GM12875 (cell line): ENCODE measurements around the gene AK8.

ENCODE experiments used
- H3K4me3 ChIP-seq: one replicate; pipeline ENCODE4 v1.5.1; 2011; ENCODE audit warnings: low read depth, low read length, control low read depth
- CTCF ChIP-seq: IDR thresholded peaks from 2 replicates; pipeline ENCODE4 v1.5.1; 2011; ENCODE audit warnings: low read depth, mild to moderate bottlenecking, control low read depth, inconsistent platforms, low read length, moderate library complexity, borderline replicate concordance; ENCODE audit not compliant: insufficient read depth

Gene AK8

GRCh38 chr9:132837501-132838286 lies 40.4 kb downstream of the AK8 start:
- no peak overlapping the region for H3K4me3 ChIP-seq
- no peak for TF ChIP-seq CTCF

GRCh38 chr9:132834343-132834742 lies 43.7 kb downstream of the AK8 start:
- no peak overlapping the region for H3K4me3 ChIP-seq
- no peak for TF ChIP-seq CTCF

- no peak for TF ChIP-seq CTCF
- no peak overlapping the region for H3K4me3 ChIP-seq
These were observed 44.4 kb downstream of the AK8 start for GRCh38 chr9:132833550-132834121.

GRCh38 chr9:132832171-132832881 lies 45.8 kb downstream of the AK8 start:
- H3K4me3 ChIP-seq: no peak overlapping the region
- TF ChIP-seq CTCF: no peak

- no peak overlapping the region for H3K4me3 ChIP-seq
- TF ChIP-seq CTCF: no peak
These were observed 49.8 kb downstream of the AK8 start for GRCh38 chr9:132828201-132828770.

GRCh38 chr9:132827366-132827765 lies 50.7 kb downstream of the AK8 start:
- no peak for TF ChIP-seq CTCF
- H3K4me3 ChIP-seq: no peak overlapping the region
